ENCODE measurements around the gene DCLK2.

The DCLK2 gene

DNA sequence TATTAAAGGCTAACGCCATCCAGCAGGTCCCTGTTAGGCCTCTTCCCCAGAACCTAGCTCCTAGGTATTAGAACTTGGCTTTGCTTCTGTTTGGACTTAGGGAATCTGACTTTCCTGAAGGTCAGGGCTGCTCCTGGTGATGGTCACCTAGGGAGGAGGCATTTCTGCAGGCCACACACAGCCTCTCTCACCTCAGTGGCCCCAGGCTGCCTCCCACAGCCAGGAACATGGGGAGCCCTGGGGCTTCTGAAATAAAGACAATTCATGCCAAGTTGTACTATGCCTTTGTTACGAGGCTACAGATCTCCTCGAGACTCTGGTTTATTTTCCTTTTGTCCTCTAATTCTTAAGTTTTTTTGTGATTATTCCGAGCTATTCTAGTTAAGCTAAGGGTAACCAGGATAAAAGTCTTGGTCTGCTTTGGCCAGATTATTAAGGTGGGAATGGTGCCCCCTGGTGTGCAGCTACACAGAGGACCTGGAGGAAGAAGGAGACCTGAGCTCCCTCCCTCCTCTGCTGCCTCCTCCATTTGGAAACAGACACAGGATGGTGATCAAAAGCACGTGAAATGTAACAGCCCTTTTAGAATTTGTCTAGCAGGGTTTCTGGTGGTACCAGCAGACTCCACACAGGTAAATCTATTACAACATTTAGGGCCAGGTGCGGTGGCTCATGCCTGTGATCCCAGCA is 131.0 kb downstream of the DCLK2 start:
- DNase-seq (ENCODE audit: low read depth), result peak; percentile 24

DNA sequence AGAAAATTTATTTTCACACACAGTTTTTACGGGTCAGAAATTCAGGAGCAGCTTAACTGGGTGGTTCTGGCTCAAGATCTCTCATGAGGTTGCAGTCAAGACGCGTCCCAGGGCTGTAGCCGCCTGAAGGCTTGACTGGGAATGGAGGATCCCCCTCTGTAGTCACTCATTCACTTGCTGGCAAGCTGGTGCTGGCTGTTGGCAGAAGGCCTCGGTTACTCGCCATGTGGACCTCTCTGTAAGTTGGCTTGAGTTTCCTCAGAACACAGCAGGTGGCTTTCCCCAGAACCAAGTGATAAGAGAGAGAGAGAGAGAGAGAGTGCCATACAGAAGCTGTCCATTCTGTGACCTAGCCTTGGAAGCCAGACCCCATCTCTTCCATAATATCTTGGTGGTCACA is 132.8 kb downstream of the DCLK2 start:
- DNase-seq (ENCODE audit: low read depth), result no peak

DNA sequence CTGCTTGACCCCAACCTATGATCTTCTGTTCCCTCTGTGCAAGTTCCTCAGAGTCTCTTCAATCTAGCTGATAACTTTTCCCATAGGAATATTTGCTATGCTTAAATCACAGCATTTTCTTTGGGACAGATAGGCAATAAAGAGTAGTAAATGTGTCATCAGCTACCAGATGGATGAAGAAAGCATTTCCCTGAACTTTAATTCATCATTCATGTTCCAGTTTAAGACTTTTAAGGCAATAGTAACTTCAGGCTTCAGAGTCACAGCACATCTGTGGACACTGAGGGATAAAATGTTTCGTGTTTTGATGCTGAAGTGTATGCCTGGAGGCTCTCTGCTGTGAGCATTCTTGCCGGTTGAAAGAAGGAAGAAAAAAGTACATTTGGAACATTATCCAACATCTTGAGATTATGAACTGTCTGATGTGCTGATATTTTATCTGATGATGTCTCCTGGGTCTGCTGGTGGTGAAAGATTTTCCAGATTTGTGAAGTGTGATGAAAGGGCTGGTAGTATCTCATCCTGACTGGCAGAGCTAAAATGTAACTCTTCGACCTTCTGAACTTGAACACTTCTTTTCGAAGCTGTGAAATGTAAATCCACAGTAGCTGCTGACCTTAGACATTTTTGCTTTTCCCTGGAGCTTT is 133.7 kb downstream of the DCLK2 start:
- DNase-seq (ENCODE audit: low read depth), result no peak

DNA sequence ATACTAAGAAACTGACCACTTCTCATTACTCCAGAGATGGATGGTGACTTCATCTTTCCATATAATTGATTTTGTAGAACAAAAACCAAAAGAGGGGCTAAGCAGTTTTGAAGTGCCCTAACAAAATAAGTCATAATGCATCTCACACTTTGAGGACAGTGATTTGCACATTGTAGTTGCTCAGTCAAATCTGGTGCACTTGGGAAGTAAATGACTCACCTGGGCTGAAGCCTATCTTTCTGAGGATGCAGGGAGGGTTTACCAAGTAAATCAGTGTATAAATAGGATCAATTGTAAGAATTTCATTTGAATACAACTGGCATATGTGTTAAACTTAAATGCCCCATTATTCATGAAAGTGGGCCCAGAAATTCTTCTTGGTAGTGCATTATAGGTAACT is 134.2 kb downstream of the DCLK2 start:
- DNase-seq (ENCODE audit: low read depth), result no peak

DNA sequence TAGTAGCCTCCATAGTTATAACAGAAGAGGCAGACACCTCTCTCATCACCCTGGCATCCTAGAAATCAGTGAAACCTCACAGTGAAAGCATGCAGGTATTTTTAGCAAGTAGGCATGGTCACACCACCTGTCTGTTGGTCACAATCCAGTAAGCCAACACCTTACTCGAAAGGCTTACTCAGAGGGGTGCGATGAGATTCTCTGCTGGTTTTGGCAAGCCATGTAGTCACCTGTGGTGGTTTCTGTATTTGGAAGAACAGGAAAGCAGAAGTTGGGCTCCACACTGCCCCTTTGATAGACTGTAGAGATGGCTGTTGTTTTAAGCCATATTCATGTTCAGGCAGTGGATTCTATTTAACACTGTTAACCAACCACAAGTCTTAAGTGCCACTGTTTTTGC is 134.7 kb downstream of the DCLK2 start:
- no peak for DNase-seq (ENCODE audit: low read depth)

DNA sequence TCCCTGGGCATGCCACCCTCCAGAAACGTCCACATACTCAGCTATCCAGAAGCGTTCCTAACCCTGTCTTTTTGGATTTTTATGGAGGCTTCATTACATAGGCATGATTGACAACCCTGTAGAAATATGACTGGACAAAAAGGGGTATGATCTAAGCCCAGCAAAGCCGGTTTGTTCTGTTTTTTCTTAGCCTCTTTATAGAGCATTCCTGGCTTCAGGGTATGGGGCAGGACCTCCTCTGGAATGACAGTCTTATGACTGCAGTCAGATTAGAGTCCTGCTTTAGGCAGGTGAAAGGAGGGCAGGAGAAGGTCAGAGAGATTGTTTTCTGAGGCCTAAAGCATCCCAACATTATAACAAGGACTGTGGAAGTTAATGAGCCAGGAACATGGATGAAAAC is 137.4 kb downstream of the DCLK2 start:
- DNase-seq (ENCODE audit: low read depth), result no peak

DNA sequence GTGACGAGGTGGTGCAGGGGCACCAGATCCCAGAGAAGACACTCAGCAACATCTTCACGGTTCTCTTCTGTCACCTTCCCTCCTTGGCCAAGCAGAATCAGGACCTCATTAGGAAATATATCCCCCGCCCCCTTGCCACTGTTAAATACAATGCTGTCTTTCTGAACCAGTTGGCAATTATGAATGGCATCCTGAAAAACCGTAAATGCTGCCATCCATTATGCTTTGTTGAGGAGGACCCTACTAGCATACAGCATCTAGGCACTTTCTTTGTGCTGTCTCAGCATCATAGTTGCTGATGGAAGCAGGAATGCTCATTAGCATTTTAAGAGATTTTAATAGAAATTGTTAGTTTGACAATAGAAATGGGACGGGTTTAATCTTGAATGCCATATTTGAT is 138.5 kb downstream of the DCLK2 start:
- DNase-seq (ENCODE audit: low read depth), result no peak

DNA sequence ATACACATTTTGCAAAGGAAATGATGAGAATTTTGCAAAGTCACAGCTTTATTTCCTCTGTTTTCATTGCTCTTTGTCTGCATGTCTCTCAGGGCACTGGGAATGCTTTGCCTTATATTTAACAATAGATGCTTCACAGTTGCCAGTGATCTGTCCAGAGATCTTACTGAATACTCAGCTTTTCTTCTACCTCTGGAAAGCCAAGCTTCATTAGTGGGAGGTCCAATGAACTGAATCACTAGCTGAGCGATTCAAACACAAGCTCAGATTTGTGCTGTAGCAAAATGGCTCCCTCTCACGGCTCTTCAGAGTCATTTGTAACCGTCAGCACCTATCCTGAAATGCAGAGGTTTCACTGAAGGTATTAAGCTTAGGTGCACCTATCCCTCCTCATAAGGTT is 138.9 kb downstream of the DCLK2 start:
- DNase-seq (ENCODE audit: low read depth), result peak; percentile 67

DNA sequence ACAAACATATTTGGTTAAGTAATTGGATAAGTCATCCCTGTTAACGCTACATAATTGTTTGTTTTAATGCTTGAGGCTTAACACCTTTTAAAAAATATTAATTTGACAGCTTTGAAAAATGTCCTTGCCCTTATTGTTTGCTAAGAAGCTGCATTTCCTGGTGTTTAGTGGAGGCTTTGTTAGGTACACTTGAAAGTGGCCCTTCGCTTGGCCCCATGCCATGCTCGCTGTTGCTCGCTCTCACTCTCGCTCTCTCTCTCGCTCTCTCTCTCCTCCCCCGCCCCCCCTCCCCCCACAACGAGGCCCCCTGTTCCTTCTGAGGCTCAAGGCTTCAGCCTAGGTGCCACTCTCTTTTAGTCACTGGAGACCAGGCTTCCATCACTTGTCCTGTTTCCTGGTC is 139.6 kb downstream of the DCLK2 start:
- no peak for DNase-seq (ENCODE audit: low read depth)

DNA sequence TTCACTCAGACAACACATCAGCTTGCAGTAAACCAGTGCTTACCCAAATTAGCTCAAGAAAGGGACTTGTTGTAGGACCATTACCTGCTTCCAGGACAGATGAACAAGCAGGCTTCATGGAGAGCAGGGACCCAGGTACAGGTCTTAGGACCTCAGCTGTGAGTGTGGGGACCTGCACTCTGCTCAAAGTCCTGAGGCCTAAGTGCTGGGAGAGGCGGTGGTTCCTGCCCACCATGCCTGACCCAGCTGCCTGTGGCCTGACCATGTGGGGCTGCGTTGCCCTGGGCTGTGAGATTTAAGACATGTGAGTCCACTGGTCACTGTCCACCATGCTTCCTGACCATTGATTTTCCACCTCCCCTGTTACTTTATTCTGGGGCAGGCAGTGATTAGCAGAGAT is 140.2 kb downstream of the DCLK2 start:
- no peak for DNase-seq (ENCODE audit: low read depth)

DNA sequence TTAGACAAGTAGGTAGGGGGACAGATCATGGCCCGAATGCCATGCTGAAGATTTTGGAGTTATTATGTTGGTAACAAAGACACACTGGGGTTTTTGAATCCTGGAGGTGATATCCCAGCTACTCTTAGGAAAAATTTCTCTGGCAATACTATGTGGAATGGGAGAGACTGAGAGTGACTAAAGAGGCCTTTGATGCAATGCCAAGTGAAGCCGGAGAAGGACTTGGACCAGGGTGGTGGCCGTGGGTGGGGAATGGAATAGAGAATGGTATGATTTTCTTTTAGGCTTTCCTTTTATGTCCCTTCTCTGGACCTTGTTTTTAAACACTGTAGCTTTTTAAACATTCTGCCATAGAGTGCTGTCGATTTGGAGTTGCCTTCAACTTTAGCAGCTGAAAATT is 141.6 kb downstream of the DCLK2 start:
- no peak for DNase-seq (ENCODE audit: low read depth)

DNA sequence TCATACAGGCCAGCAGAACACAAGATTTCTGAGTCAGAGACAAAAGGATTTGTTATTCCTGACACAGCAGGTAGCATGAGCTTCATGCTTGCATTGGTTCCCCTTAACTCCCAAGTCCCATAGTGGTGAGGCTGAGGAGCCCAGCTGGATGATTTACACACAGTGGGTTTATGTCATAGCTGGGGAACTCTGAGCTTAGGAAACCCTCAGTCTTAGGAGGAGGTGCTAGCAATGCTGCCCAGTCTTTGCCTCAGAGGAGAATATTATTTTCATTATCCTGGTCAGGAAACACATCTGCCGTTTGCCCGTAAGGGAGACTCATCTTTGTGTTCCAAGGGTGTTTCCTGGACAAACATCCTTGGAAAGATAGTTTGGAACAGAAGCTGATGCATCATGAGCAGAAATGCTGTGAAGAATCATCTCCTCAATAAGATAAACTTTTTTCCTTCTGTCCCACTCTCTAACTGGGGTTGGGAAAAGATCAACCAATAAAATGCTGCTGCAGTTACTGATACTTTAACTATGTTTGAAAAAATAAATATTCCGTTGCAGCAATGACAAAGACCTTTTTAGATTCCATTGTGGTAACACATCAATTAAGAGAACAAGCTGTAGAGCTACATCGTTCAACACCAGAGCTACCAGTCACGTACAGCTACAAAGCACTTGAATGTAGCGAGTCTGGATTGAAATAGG is 146.8 kb downstream of the DCLK2 start:
- DNase-seq (ENCODE audit: low read depth), result peak; percentile 96

DNA sequence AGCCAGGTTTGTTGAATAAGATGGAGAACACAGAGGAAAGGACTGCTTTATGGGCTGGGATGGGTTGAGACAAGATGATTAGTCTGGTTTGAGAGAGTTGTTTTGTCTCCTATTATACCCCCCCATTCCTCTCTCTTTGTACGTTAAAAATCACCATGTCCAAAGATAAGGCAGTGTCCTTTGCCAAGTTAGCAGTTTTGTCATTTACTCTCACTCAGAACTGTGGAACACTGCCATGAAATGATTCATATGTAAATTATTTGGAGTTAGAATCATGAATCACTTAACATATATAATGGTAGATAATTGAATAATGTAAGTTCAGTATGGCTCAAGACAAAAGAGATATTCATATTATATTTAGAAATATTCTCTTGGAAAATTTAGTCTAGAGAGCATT is 151.3 kb downstream of the DCLK2 start:
- peak; percentile 45 for DNase-seq (ENCODE audit: low read depth)

DNA sequence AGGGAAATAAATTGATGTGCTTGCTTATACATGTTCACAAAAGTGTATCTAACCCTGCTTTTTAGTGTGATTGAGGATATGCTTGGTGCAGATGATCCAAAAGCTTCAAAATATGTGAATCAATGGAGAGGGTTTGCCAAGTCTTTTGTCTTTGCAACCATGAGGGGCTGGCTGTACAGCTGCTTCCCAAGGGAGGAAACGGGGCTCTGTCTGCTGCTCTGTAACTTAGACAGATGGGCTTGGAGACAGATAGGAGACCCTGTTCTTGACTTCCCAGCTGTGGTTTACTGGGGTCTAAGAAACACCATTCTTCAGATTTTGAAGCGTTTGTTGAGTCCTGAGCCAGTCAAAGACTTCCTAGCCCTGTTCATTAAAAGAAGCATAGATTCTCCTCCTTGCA is 152.3 kb downstream of the DCLK2 start:
- no peak for DNase-seq (ENCODE audit: low read depth)

DNA sequence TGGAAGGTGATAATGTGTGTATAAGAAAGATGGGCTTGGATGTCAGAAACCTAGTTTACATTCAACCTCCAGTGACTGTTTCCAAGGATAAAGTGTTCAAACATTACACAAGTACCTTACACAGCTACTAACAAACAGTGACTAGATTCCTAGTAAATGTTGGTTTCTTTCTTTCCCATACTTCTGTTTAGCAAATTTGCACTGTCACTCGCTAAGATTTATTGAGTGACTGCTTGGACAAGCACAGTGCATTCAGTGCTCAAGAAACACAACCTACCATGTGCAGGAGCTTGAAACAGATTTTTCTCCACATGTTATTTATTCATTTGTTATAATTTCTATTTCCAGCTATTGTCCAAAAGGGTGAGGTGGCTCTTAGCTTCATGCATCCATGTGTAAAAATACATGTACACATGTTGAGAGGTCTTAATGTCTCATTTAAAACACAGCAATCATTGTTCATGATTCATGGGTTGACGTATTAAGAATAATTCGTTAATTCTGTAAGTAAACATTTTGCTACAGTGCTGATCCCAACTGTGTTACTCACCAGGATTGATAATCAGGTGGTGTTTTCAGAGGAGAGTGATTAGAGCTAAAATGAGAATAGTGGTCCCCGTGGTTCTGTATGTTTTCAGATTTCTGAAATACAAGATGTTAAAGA is 153.0 kb downstream of the DCLK2 start:
- no peak for DNase-seq (ENCODE audit: low read depth)

DNA sequence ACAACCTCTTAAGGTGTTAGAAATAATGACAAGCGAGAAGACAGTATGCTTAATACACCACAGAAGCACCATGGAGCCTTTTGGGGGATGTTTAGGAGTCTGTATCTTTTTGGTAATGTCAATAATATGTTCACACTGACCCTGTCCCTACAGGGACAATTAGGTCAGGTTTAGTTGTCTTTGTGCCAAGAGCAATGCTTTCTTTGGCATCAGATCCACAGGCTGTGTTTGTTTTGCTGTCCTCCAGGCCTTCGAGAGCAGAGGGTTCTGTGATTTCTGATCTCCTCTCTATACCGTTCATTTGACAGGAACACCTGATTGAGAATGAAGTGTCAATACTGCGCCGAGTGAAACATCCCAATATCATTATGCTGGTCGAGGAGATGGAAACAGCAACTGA is 153.8 kb downstream of the DCLK2 start:
- no peak for DNase-seq (ENCODE audit: low read depth)

DNA sequence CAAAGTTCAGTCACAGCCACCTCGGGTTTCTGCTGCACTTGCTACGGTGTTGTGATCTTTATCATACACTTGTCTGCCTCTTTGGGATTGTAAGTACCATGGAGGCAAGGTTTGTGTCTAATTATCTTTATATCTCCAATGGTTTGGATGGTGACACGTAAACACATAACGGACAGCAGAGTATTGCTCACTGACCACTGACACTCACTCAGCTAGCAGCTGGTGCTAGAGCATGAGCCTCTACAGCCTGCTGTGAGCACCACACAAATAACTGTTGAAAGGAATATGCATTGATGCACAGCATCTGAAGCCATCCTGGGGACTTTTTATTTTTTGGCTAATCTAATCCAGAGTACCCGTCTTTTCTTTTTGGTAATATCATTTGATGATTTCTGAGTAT is 156.0 kb downstream of the DCLK2 start:
- no peak for DNase-seq (ENCODE audit: low read depth)

DNA sequence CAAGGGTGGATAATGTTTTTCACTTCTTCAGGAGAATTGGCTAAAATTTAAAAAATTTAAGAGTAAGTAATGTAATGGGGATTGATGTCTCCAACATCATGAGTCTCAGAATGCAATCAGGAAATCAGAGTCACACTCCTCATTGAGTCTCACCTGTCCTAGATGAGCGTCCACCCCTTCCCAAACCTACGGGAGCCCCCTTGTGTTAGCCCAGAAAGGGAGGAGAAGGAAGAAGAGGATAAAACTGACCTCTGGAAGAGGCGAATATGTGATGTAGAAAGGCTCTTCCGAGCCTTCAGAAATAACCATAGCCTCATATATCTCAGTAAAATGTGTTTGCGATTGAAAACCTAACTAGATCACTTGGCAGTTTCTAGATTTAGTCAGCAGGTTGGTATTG is 157.1 kb downstream of the DCLK2 start:
- no peak for DNase-seq (ENCODE audit: low read depth)

DNA sequence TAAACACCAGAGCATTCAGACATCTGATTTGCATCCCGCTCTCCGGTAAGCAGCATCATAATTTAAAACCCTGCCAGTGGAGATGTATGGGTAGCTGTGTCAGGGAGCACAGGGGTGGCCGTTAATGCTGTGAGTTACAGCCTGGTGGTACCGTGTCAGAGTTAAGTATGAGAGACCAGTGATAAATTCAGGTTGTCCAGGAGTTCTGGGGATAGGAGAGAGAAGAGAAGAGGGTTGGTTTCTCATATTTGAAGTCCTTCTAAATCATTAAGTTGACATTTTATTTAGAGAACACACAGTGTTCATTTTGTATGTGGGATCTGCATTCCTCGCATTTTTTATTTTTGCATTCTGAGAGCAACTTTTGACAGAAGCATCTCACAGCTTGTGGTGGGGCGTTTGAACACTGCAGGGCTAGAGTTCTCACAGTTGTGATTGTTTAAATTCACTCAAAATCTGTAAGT is 157.6 kb downstream of the DCLK2 start:
- no peak for DNase-seq (ENCODE audit: low read depth)

DNA sequence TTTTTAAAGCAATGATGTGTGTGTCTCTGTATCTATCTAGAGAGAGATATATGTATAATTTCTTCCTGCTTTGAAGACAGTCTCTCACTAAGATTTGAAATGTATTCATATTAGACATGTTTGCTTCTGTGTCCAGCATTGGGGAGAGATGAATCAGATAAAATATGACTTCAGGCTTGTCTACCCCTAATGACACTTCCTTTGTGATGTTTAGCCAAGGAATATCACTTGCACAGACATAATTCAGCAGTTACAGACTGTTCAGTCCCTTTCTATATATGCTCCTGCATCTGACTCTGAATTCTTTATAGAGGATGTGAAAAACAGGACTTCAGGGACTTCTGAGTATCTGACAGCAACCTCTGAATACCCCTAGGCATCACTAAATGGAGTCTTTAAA is 158.4 kb downstream of the DCLK2 start:
- DNase-seq (ENCODE audit: low read depth), result no peak

DNA sequence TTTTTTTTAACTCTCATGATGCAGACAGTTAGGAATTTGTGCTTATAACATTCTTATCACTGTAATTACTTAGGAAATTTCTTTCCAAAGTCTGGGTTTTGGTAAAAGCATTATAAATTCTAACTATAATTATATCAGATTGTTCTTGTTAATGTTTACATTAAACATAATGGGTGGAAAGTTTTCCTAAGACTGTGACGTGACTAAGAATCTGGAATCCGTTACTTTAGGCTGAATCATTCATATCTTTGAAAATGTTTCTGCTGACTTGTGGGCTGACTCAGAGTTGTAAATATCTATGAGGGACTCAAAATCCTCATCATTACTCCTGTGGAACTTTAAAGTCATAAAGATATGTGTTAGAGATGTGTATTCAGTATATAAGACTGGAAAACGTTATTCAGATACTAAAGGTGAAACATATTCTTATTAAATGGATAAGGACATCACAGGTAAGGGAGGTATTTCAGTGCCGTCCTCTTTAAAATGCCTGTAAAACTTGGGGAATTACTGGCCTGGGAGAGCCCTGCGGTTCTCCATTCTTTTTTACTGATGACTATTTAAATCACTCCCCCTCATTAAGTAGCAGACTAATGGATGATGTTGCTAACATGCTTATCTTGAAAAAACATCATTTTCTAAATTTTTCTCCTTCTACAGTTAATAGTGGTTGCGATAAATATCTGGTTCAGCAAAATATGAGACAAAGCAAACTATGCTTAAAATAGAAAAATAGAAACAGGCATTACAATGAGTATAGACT is 159.0 kb downstream of the DCLK2 start:
- peak; percentile 90 for DNase-seq (ENCODE audit: low read depth)

DNA sequence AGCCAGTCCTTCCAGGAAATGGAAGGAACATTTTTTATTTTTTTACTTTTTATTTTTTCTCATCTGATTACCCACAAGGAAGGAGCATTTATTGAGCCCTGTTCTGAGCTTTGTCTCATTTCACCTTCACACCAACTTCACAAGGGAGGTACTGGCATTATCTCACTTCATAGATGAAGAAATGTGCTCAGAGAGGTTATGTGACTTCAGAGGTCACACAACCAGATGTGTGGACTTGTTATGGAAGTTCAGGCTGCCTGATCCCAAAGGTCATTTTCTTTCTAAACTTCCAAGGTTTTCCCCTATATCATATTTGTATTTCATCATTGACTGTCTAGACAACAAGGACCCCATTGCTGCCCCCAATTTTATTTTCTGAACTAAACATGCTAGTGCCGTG is 160.3 kb downstream of the DCLK2 start:
- no peak for DNase-seq (ENCODE audit: low read depth)

Measured in non-pigmented ciliary epithelial cell (primary cell).